NCI-H345 (cell line): Measurements from ENCODE around the gene DUS3L.

Source experiments
- DNase-seq: peaks from one replicate; lab custom pipeline; 2025; lab: John Stamatoyannopoulos, UW

Gene DUS3L, protein sequence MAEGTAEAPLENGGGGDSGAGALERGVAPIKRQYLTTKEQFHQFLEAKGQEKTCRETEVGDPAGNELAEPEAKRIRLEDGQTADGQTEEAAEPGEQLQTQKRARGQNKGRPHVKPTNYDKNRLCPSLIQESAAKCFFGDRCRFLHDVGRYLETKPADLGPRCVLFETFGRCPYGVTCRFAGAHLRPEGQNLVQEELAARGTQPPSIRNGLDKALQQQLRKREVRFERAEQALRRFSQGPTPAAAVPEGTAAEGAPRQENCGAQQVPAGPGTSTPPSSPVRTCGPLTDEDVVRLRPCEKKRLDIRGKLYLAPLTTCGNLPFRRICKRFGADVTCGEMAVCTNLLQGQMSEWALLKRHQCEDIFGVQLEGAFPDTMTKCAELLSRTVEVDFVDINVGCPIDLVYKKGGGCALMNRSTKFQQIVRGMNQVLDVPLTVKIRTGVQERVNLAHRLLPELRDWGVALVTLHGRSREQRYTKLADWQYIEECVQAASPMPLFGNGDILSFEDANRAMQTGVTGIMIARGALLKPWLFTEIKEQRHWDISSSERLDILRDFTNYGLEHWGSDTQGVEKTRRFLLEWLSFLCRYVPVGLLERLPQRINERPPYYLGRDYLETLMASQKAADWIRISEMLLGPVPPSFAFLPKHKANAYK

DNA sequence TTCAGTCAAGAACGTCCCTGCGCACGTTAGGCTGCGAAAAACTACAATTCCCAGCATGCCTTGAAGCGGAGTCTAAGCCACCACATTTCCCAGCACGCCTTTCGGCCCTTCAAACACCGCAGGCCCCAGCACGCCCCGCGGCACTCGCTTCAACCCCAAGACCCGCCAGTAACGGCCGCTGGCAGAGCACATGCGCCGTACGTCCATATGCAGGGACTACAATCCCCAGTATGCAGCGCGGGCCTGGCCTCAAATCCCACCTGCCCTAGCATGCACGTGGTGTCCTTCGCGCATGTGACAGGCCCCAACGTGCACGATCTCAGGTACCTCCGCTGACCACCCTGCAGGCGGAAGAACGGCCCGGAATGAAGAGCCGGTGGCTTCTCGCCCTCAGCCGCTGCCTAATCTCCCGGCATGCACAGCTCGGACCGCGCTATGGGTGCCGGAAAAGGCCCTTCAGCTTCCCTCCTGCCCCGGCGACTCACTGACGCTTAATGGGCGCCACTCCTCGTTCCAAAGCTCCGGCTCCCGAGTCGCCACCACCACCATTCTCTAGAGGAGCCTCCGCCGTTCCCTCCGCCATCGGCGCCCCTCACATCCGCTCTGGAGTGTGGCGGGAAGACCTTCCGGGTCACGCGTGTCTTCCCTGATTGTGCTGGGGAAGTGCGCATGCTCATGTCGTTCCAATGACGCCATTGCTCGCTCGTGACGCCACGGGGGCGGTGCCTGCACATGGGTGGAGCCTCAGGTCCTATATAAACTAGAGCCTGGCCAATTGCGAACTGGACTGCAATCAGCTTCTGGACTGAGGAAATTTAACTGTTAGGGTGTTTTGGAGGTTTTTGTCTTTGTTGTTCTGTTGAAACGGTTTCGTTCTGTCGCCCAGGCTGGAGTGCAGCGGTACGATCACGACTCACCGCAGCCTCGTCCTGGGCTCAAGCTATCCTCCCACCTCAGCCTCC, at the start of gene DUS3L:
Gene DUS3L (minus strand): TSS at position 605 of the 962 bp plus-strand sequence. CDS start 22 bp downstream, at position 583.
- DNase-seq: peak; percentile 99

DNA sequence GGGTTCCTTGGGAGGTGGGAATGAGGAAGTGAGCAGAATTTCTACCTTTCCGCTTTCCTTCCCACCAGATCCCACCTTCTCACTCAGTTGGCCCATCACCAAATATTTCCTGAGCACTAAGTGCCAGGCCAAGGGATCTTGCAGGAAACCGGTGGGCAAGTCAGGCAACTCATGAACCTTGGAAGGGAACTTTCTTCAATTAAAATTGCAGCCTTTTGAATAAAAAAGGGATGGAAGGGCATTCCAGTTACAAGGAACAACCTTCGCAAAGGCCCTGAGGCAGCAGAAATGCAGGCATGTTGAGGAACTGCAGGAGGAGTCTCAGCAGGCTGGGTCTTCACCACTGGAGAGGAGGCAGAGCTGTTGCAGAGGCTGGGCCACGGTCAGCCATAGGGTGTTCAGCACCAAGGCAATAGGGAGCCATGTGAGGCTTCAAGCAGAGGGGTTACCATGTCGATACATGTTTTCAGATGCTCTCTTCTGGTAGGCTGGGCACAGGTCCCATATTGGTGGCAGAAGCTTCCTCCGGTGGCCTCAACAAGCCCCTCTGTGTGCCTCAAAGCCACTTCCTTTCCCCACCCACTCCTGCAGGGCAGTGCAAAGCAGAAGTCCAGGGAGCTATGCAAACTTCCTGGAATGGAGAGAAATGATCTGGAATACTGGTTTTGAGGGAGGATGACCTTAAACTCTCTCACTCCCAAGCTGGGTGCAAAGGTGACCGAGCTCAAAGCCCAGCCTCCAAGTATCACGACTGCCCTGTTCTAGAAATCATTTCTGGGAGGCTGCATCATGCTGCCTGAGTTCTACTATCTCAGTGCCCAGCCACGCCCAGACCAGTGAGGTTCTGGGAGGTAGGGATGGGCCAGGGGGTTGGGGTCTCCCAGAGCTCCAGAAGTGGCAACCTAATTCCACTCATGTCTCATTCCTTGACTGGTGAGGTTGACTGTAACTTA, 48.4 kb upstream of the DUS3L start, which contains the start of gene FUT6:
Gene FUT6 (minus strand): TSS at position 638 of the 953 bp plus-strand sequence. CDS start 7,135 bp downstream, outside the sequence.
- no peak for DNase-seq

DNA sequence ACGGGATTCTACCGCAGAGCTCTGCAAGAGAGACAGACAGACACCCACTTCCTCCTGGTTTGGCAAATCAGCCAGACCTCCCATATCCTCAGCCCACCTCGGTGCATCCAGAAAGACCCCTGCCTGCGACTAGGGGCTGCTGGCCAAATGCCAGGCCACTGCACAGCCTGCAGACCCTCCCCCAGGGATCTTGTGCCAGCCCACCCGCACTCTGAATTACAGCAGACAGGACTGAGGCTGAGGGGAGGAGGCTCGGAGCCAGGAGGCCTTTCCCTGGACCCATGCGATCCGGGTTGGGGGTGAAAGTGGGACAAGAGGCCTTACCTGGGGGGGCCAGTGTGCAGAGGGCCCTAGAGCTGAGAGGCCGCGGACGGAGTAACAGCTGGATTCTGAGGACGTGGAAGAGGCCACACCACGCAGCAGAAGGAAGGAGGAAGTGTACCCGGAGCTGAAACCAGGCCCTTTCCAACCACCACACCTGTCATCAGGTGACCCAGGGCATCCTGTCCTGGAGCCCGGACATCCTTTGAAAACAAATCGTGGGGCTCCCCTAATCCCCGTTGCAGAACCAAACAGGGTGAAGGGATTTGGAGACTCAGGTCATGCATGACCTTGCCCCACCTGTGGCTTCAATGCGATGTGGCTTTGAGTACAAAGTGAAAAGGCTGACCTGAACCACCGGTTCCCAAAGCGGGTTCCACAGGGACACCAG, 47.5 kb upstream of the DUS3L start:
- no peak for DNase-seq

DNA sequence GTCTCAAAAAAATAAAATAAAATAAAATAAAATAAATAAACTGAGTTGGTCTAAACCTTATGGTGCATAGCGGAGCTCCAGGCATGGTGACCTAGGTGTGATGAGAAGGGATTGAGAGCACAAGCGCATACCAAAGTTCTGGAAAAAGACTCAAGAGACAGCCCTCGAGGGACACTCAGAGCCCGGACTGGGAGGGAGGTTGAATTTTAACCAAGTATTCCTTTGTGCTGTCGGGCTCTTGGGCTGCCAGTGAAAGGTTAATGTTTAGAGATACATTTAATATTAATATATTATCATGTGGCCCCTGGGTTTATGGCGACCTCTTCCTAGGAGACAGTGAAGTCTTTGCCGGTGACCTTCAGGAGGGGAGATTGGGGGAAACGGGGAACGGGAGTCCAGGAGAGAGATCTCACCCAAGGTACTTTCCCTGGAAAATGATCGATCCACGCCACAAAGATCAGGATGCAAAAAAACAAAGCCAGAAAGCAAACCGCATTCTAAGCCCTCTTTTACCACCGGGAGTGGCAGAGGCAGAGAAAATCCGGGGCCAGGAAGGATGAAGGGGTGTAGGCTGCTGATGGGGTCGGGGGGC, 46.9 kb upstream of the DUS3L start:
- no peak for DNase-seq

DNA sequence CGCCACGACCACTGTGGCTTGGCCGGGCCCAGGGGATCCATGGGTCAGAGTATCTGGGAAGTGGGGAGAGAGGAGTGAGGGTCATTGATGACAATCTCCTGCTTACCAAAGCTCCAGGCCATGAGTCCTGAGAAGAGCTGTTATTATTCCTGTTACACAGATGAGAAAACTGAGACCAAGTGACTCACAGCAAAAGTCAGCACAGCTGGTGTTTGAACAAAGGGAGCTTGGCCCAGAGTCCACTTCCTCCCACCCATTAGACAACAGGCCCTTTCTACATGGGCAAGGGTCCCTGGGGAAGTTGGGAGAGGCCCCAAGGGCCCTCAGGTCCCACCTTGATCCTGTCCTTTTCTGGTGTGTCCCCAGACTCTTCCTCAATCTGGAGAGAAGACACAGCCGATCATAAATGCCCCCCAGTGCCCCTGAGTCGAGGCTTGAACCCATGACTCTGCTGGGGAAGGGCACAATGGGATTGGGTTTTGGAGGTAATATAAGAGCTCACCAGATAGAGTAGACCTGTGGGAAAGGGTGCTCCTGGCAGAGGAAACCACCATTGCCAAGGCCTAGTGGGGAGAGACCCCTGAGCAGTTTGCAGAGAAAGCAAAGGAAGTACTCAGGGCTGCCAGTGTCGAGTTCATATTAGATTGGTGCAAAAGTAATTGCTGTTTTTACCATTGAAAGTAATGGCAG, 41.7 kb upstream of the DUS3L start:
- DNase-seq: no peak

DNA sequence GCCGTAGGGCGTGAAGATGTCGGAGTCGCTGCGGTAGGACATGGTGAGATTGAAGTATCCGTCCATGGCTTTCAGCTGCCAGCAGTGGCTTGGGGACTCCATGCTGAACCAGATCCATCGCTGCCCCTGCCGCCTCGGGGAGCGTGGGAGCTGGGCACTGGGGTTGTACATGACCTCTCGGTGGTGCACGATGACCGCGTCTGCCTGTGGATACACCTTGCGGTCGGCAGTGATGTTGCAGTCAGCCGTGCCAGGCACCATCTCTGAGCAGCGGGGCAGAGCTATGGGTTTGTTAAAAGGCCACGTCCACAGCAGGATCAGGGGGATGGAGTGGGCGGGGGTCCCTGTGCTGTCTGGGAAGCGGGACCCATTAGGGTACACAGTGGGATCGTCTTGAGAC, 41.1 kb upstream of the DUS3L start:
- DNase-seq: no peak

DNA sequence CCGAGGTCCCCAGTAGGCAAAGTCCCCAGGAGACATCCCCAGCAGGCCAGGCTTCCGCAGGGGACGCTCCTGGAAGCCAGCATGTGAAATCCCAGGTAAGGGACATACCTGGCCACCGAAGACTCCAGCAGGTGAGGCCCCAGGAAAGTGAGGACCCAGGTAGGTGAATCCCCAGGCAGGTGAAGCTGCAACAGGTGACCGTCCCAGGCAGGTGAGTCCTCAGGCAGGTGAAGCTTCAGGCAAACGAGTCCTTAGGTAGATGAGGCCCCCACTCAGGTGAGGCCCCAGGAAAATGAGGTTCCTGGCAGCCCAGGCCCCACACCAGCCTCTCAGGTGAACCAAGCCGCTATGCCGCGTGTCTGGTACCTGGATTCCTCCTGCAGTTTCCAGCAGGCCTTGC, 40.2 kb upstream of the DUS3L start:
- no peak for DNase-seq

DNA sequence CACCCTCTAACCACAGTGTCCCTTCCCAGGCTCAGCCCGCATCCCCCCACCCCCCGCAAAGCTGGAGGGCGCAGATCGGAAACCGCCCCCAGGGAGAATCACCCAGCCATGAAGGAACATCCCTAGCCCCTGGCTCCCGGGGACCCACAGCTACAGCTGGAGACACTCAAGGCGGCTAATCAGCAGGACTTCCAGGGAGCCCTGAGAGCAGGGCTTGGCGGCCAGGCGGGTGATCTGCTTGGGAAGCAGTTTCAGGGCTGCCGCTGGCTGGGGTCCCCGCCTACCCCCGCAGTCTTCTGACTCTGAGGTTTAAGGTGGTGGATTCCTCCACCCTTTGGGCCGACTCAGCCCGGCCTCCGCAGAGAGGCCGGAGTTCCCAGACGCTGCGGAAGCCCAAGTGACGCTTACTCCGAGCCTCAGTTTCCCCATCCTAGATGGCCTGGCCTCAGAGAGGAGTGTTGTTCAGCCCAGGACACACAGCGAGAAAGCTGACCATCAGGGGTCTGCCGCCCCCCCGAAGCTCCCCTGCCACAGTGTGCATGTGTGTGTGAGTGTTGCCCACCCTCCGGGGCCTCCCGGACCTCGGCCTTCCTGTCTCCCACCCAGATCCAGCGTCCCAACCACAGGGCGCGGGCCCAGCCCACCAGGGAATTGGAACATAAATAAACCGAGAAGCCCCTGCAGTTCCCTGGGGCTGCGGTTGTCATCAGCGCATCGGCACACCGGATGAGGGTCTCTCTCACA, 38.8 kb upstream of the DUS3L start:
- DNase-seq: no peak

DNA sequence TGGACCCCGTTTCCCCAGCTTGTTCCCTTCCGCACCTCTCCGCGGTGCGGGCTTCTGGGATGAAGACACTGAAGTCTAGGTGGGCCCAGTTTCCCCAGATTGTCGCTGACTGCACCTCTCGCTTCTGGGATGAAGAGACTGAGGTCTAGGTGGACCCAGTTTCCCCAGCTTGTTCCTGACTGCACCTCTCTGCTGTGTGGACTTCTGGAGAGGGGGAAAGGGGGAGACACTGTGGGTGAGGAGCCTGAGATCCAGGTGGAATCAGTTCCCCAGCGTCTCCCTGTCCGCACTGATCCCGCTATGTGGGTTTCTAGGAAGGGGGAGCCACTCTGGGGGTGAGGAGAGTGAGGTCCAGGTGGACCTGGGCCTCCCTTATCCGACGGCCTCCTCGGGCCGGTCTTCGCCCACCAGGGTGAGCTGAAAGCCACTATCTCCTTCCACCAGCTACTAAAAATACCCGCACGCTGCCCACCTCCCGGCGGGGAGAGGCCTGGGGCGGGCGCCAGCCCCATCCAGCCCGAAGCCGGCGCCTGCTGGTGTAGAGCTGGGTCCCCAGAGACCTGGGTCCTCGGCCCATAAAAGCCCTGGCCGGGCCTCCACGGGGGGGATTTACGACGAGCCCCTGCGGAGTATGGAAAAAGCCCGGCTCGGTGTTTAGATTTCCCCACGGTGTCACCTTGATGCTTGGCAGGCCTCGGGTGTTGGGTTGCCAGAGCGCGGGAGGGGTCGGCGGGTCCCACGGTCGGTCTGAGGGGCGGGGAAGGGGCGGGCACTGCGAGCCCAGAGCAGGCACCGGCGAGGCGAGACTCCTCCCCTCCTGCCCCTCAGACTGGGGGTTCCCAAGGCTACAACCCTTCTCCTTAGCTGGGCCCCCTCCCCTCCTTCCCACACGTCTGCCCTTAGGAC, 38.0 kb upstream of the DUS3L start:
- peak; percentile 85 for DNase-seq

DNA sequence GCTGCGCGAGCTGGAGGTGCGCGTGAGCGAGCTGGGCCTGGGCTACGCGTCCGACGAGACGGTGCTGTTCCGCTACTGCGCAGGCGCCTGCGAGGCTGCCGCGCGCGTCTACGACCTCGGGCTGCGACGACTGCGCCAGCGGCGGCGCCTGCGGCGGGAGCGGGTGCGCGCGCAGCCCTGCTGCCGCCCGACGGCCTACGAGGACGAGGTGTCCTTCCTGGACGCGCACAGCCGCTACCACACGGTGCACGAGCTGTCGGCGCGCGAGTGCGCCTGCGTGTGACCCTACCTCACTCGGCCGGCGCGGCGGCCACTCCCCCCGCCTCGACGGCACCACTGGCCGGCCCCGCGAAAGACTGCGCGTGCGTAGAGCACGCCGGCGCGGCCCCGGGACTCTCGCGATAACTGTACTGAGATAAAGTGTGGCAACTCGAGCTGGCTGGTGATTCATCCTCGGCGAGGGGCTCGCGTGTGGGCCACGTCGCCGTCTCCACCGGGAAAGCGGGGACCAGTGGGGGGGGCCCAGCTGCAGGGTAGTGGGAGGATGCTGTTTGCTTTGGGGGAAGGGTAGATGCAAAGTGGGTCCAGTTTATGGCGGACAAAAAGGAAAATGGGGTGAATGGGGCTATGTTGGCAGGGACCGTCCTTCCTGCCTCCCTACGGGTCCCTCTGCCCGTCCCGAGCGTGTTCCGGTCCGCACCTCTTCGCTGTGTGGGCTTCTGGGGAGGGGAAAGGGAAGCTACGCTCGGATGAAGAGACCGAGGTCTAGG, 37.1 kb upstream of the DUS3L start:
- peak; percentile 98 for DNase-seq

DNA sequence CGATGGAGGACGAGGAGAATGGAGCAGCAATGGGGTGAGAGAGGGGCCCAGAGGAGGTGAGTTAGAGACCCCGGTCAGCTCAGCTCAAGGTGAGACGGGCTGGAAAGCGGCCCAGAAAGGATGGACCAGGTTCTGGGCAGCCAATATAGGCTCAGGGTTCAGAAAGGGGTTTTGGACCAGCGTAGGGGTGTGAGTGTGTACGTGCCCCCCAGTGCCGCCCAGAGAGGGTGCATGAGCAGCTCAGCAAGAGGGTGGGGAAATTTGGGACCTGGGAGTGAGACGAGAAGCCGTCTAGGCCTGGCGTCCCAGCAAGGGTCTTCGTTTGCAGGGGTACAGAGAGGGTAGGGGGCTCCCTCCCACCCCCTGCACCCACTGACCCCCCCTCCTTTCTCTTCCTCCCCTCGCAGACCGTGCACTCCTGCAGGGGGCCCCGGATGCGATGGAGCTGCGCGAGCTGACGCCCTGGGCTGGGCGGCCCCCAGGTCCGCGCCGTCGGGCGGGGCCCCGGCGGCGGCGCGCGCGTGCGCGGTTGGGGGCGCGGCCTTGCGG, 36.5 kb upstream of the DUS3L start:
- no peak for DNase-seq

DNA sequence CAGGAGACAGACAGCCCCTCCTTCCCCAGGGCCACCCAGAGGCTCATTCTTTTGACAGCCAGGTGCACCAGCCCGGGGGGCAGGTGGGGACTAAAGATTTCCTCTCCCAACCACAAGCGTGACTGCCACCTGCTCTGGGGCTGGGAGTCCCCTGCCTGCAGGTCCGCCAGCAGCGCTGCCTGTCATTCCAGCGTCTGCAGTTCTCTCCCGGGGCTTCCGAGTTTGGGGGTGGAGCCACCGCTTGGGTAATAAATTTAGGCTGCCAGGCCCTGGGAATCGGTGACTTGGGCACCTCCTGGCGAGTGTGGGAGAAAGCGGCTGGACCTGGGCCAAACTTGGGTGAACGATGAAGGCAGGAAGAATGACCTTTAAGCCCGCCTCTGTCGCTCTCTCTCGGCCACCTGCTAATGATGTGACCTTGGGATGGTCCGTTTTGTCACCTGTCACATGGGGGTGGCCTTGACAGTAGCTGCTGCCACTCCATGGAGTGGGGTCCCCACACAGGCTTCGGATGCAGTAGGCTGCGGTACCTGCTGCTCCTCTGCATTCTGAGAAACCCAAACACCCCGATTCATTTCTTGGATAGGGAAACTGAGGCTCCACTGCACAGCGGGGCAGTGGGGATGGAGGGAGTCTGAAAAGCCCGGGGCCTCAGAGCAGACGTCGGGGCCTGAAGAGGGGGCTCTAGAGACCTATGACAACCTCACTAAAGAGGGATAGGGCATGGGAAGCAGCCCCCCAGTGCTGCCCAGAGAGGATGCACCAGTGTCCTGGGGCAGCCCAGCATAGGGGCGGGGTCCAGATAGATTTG, 35.8 kb upstream of the DUS3L start:
- peak; percentile 98 for DNase-seq

DNA sequence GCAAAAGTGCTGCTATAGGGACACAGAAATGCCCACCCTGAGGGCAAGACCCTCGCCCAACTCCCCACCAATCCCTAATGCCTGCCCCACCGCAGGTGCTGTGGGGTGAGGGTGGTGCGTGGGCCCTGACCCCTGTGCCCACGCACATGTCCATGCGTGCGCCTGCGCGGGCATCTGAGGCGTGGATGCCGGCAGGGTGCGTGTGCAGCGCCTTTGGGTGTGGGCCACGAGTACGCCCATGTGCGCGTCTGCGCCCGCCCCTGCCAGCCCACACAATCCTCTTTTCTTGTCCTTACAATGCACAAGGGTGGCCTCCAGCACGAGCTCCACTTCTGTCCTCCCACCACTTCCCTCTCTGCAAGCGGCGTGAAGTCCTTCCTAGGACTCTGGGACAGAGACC, 34.2 kb upstream of the DUS3L start:
- DNase-seq: no peak

DNA sequence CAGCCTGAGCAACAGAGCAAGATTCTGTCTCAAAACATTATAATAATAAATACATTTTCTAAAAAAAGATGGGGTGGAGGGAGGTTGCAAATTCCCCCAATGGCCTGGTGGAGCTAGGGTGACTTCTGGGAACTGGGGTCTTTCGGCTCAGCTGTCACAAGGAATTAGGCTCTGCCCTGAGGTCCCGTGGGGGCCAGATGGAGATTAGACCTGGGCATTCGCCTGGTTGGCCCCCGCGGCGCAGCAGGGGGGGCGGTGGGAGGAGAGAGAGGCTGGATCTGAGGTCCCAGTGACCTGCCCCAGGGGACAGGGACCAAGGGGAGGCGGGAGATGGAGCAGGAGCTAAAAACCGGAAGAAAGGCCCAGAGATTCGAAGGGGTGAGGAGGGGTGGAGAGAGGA, 33.8 kb upstream of the DUS3L start:
- no peak for DNase-seq

DNA sequence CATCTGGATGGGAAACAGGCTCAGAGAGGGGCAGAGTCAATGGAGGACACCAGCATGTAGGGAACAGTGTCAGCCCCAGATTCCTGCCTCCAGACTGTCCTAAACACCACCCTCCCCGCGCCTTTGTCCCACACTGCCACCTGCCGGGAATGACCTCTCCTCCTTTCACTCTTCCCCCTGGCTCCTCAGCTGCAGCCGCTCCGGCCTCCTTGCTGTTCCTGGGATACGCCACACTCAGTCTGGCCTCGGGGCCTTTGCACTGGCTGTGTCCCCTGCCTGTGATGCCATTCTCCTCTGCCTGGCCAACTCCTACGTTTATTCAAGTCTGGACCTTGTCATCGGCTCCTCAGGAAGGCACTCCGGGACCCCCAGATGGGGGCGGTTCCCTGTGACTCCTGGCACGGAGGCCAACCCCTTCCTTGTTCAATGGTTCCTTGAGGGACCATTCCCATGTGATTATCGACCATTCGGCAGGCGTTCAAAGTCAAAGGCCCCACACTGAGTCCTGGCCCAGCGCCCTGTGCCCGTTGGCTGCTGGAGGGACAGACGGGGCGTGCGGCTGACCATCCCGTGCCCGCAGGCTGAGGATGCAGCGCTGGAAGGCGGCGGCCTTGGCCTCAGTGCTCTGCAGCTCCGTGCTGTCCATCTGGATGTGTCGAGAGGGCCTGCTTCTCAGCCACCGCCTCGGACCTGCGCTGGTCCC, 32.8 kb upstream of the DUS3L start:
- DNase-seq: no peak
